ENCODE data around the gene METAP2. TPM values are rescaled to one million over a fixed set of nuclear protein-coding genes. Genes with fewer than 3 reads are reported as not detected.

Gene METAP2
- total and polyA plus RNA-seq, 4 donors, result 61.9 to 100.0 (median 79.8) TPM

DNA sequence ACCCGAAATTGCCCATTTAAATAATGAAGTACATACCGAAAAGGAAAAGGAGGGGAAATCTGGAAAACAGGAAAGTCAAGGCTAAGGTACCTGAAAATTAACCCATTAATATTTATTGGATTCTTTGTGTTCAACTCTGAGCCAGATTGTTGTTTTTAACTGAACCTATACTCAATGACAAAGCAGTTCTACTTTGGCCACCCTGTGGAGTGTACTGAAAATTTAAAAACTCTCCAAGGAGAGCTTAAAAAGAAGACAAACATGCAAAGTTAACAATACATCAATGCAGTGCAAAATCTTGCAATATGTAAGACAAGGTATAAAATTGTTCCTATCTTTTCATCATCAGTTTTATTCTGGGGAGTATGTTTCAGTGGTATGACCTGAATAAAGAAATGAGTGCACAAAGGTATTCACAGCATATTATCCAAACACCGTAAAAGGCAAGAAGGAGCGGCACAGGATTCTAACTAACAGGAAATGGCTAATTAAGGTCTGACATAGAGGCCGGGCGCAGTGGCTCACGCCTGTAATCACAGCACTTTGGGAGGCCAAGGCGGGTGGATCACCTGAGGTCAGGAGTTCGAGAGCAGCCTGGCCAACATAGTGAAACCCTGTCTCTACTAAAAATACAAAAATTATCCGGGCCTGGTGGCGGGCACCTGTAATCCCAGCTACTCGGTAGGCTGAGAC lies 75.6 kb downstream of the METAP2 start:
- H3K4me1 ChIP-seq (ENCODE audit: control insufficient read depth, insufficient read depth, low read length), result peaks cover 10% of the 10 kb centered on the region
- WGBS (ENCODE audit: insufficient coverage), result 87% methylated on average over 7 of the region's 12 CpGs
- no peak for DNase-seq (ENCODE audit: low read depth in 4 of 6, low spot score in 6 of 6)
- H3K27ac ChIP-seq (ENCODE audit: low read depth, low read length), result no peak overlapping the region
- H3K27me3 ChIP-seq (ENCODE audit: control insufficient read depth, insufficient read depth, low read length), result peaks cover 24% of the 10 kb centered on the region
- peaks cover 2% of the 10 kb centered on the region for H3K9me3 ChIP-seq (ENCODE audit: control insufficient read depth, insufficient read depth, low read length)
- H3K4me3 ChIP-seq (ENCODE audit: low read depth, low read length), result no peak overlapping the region
- H3K36me3 ChIP-seq (ENCODE audit: control insufficient read depth, insufficient read depth, low read length), result no peaks in the 10 kb centered on the region

GRCh38 chr12:95551305-95551704 lies 77.4 kb downstream of the METAP2 start, which contains the start of gene USP44:
Gene USP44, minus strand, starts transcription at chr12:95551476. Its CDS starts 17,220 bp downstream, at chr12:95534256.
- 17% methylated on average over 7 of the region's 9 CpGs for WGBS (ENCODE audit: insufficient coverage)
- no peak for DNase-seq (ENCODE audit: low read depth in 4 of 6, low spot score in 6 of 6)
- no peak within 1 kb of the TSS for H3K4me3 ChIP-seq (ENCODE audit: low read depth, low read length)

DNA sequence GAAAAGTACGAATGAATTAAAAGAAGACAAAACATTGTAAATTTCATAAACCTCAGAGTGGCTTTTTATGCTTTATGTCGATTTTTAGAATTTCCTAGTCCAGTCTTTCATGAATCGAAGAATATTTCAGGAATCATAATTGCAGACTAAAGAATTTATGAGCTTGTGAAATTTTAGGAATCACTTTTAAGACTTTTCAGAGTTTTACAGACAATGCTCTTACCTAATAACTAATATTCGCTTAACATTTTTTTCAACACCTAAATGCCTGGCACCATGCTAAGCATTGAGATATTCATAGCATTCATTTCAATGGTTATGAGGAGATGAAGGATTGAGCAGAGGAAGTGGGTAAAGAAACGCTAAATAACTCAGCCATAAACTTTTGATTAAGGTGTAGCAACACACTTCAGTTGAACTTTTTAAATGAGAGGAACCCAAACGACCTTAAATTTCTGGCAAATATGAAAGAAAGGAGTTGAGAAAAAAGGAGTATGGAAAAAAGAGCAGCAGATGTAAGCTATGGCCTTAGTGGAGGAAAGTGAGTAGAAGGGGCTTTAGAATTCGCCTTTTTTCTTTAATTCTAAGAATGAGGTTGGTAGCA lies 78.1 kb downstream of the METAP2 start:
- DNase-seq (ENCODE audit: low read depth in 4 of 6, low spot score in 6 of 6), result no peak
- Histone ChIP-seq H3K27me3 (ENCODE audit: control insufficient read depth, insufficient read depth, low read length) (peaks cover 13% of the 10 kb centered on the region), H3K9me3 (ENCODE audit: control insufficient read depth, insufficient read depth, low read length) (peaks cover 2% of the 10 kb centered on the region), H3K4me3 (ENCODE audit: low read depth, low read length) (no peak overlapping the region), H3K4me1 (ENCODE audit: control insufficient read depth, insufficient read depth, low read length) (peaks cover 10% of the 10 kb centered on the region), H3K27ac (ENCODE audit: low read depth, low read length) (no peak overlapping the region), H3K36me3 (ENCODE audit: control insufficient read depth, insufficient read depth, low read length) (no peaks in the 10 kb centered on the region)
- 68% methylated on average over 2 of the region's 7 CpGs for WGBS (ENCODE audit: insufficient coverage)

More at GRCh38 chr12:95551305-95551704, 77.4 kb downstream of the METAP2 start, which contains the start of gene USP44:
- H3K4me1 ChIP-seq (ENCODE audit: control insufficient read depth, insufficient read depth, low read length), result peaks cover 10% of the 10 kb centered on the region
- no peaks in the 10 kb centered on the region for H3K36me3 ChIP-seq (ENCODE audit: control insufficient read depth, insufficient read depth, low read length)
- H3K27me3 ChIP-seq (ENCODE audit: control insufficient read depth, insufficient read depth, low read length), result peaks cover 18% of the 10 kb centered on the region
- H3K27ac ChIP-seq (ENCODE audit: low read depth, low read length), result no peak within 1 kb of the TSS
- peaks cover 2% of the 10 kb centered on the region for H3K9me3 ChIP-seq (ENCODE audit: control insufficient read depth, insufficient read depth, low read length)

DNA sequence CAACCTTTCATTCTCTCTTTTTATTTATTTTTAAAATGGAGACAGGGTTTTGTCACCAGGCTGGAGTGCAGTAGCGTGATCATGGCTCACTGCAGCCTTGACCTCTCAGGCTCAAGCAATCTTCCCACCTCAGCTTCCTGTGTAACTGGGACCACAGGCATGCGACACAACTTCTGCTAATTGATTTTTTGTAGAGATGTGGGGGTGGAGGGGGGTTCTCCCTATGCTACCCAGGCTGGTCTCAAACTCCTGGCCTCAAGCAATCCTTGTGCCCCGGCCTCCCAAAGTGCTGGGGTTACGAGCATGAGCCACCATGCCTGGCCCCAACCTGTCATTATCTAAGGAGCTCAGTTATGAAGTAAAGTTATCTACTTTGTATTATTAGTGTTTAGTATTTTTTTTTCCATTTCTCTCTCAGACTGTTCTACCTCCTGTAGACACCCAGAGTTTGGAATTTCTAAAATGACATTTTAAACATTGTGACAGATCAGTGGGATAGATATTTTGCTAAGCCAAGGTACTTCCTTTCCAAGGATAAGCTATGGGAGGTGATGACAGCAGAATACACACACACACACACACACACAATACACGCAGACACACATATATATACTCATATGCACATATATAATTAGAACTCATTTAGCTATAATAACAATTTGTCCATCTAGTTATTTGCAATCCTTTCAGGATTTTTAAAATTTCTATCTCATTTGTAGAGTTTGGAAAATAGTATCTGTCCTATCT lies 79.4 kb downstream of the METAP2 start:
- Histone ChIP-seq H3K4me1 (ENCODE audit: control insufficient read depth, insufficient read depth, low read length) (peaks cover 4% of the 10 kb centered on the region), H3K4me3 (ENCODE audit: low read depth, low read length) (no peak overlapping the region), H3K36me3 (ENCODE audit: control insufficient read depth, insufficient read depth, low read length) (no peaks in the 10 kb centered on the region), H3K27ac (ENCODE audit: low read depth, low read length) (no peak overlapping the region), H3K9me3 (ENCODE audit: control insufficient read depth, insufficient read depth, low read length) (peaks cover 2% of the 10 kb centered on the region), H3K27me3 (ENCODE audit: control insufficient read depth, insufficient read depth, low read length) (peaks cover 5% of the 10 kb centered on the region)
- DNase-seq (ENCODE audit: low read depth in 4 of 6, low spot score in 6 of 6), result no peak
- WGBS (ENCODE audit: insufficient coverage), result no CpG with 5 or more reads among the region's 5 CpGs

DNA sequence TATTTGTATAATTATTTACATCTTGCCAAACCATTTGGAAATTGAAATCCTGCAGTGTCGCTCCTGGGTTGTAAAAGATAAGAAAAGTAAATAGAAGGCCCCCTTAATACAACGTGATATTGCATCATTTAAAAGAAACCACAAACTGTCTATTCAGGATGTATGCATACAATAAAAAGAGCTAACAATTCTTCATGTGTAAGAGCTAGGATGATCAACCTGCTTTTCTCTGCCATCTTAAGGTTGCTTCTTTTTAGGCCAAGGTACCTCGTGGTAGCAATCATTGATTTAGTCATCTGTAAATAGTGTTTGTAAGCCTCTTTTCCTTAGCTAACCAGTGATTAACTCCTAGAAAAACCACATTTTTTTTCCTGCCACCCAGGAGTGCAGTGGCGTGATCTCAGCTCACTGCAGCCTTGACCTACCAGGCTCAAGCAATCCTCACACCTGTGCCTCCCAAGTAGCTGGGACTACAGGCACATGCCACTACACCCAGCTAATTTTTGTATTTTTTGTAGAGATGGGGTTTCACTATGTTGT lies 80.7 kb downstream of the METAP2 start:
- 100% methylated on average over 1 of the region's 4 CpGs for WGBS (ENCODE audit: insufficient coverage)
- no peaks in the 10 kb centered on the region for H3K36me3 ChIP-seq (ENCODE audit: control insufficient read depth, insufficient read depth, low read length)
- no peaks in the 10 kb centered on the region for H3K9me3 ChIP-seq (ENCODE audit: control insufficient read depth, insufficient read depth, low read length)

DNA sequence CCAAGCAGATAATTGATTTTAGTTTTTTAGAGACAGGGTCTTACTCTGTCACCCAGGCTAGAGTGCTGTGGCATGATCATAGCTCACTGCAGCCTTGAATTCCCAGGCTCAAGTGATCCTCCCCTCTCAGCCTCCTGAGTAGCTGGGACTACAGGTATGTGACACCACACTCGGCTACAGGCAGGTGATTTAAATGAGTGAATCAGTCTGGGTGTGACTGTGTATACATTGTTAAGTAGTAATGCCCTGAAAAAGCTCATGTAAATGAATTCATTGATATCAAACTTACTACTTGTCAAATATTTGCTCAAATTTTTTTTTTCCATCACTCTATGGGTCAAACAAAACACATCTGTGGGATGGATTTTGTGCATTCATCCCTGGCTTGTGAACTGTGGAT lies 83.7 kb downstream of the METAP2 start:
- H3K4me3 ChIP-seq (ENCODE audit: low read depth, low read length), result no peak overlapping the region
- no peaks in the 10 kb centered on the region for H3K36me3 ChIP-seq (ENCODE audit: control insufficient read depth, insufficient read depth, low read length)
- no peak for DNase-seq (ENCODE audit: low read depth in 4 of 6, low spot score in 6 of 6)
- no peaks in the 10 kb centered on the region for H3K9me3 ChIP-seq (ENCODE audit: control insufficient read depth, insufficient read depth, low read length)
- H3K27me3 ChIP-seq (ENCODE audit: control insufficient read depth, insufficient read depth, low read length), result no peaks in the 10 kb centered on the region
- WGBS (ENCODE audit: insufficient coverage), result no CpG with 5 or more reads among the region's 1 CpG
- no peaks in the 10 kb centered on the region for H3K4me1 ChIP-seq (ENCODE audit: control insufficient read depth, insufficient read depth, low read length)
- H3K27ac ChIP-seq (ENCODE audit: low read depth, low read length), result no peak overlapping the region

More for the DNA sequence above, 80.7 kb downstream of the METAP2 start:
- no peak overlapping the region for H3K27ac ChIP-seq (ENCODE audit: low read depth, low read length)
- no peaks in the 10 kb centered on the region for H3K27me3 ChIP-seq (ENCODE audit: control insufficient read depth, insufficient read depth, low read length)
- DNase-seq (ENCODE audit: low read depth in 4 of 6, low spot score in 6 of 6), result no peak
- peaks cover 3% of the 10 kb centered on the region for H3K4me1 ChIP-seq (ENCODE audit: control insufficient read depth, insufficient read depth, low read length)
- no peak overlapping the region for H3K4me3 ChIP-seq (ENCODE audit: low read depth, low read length)

Small RNA genes lying within 50 kb of the gene (small RNA-seq; reads per million reads assigned to genes)
- gene RNU6-735P (ENCODE audit: low replicate concordance), result not detected

Other genes starting within 250 kb of the METAP2 start
- 1 to 10 TPM; 1.3 to 4.4 TPM for gene USP44, start 77.3 kb downstream of the METAP2 start, total RNA-seq
- 1 to 10 TPM; 2.7 to 3.2 TPM for gene USP44, start 77.3 kb downstream of the METAP2 start, polyA plus RNA-seq (ENCODE audit: insufficient read length in 2 of 2)

Data from spinal cord (tissue), 10 donors.